Measurements from ENCODE around the gene PAM.

The PAM gene

DNA sequence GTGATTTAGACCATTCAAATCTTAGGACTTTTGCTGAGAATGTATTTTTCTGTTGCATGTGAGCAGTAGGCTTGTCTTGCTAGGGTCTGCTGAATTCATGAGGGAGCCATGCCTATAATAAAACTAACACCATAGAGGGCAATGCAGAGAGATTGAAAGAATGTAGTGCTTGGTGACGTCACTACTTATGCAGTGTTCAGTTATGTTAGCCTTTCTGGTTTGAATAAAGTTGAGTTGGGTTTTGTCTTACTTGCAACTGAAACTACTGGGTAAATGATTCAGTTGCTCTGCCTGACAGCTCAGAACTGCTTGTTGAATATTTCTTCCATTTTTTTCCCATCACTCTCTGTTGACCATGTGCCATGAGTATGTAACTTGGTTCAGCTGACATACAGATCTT, 114.1 kb downstream of the PAM start:
- TF ChIP-seq, protein P1, sequence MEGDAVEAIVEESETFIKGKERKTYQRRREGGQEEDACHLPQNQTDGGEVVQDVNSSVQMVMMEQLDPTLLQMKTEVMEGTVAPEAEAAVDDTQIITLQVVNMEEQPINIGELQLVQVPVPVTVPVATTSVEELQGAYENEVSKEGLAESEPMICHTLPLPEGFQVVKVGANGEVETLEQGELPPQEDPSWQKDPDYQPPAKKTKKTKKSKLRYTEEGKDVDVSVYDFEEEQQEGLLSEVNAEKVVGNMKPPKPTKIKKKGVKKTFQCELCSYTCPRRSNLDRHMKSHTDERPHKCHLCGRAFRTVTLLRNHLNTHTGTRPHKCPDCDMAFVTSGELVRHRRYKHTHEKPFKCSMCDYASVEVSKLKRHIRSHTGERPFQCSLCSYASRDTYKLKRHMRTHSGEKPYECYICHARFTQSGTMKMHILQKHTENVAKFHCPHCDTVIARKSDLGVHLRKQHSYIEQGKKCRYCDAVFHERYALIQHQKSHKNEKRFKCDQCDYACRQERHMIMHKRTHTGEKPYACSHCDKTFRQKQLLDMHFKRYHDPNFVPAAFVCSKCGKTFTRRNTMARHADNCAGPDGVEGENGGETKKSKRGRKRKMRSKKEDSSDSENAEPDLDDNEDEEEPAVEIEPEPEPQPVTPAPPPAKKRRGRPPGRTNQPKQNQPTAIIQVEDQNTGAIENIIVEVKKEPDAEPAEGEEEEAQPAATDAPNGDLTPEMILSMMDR (IDR thresholded peaks at IDR 0.05; ENCODE audit: low read depth, low read length): no peak
- H3K4me3 ChIP-seq (ENCODE audit: low read depth, low read length): no peak overlapping the region
- no peaks in the 10 kb centered on the region for H3K9me3 ChIP-seq (ENCODE audit: severe bottlenecking)
- no peak for DNase-seq
- H3K27me3 ChIP-seq (ENCODE audit: insufficient read depth, low read depth, severe bottlenecking): no peaks in the 10 kb centered on the region
- H3K36me3 ChIP-seq: 0 out of 2 replicates have a peak, but pooled peaks cover 2% of the 10 kb centered on the region
- H3K27ac ChIP-seq: no peak overlapping the region

DNA sequence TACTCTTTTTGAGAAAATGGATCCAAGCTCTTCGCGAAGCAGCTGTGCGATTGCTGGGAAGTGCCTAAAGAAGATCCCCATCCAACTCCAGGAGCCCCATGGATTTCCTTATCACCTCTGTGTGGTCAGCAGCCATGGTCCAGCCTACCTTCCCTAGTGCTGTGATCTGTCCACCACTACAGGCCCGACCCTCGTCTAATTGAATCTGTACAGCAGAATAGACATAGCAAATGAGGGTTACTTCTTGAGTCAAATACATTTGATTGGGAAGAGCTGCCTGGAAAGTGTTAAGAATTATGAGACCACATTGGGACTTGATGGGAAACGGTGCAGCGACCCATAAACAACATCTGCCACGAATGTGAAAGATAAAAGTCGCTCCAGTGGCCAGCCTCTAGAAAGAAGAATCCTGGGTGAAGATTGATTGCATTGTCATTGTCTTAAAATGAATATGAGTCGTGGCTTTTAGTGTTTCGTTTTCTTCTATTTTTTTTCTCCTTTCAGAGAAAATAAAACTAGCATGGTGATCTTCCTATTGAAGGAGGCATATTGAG, 118.4 kb downstream of the PAM start:
- Histone ChIP-seq H3K4me3 (ENCODE audit: low read depth, low read length) (no peak overlapping the region), H3K27ac (no peak overlapping the region), H3K27me3 (ENCODE audit: insufficient read depth, low read depth, severe bottlenecking) (no peaks in the 10 kb centered on the region), H3K9me3 (ENCODE audit: severe bottlenecking) (no peaks in the 10 kb centered on the region), H3K36me3 (no peaks in the 10 kb centered on the region)
- TF ChIP-seq, protein P1 (IDR thresholded peaks at IDR 0.05; ENCODE audit: low read depth, low read length): no peak
- no peak for DNase-seq

DNA sequence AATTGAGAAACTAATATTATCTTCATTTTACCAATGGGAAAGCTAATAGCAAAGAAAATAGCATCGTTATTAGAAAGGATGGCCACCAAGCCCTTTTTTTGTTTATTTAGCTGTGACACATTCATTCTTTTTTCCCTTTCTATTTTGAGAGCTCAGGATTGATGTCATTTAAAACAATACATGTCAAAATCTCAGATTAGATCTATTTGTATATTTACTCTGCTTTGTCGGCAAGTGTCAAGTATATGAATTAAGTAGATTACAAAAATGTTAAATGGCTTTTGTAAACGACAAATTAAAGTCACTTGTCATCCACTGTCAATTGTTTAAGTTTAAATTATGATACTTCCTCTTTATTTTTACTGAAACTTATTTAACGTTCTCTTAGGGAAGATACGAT, 118.9 kb downstream of the PAM start:
- no peaks in the 10 kb centered on the region for H3K36me3 ChIP-seq
- no peak for DNase-seq

DNA sequence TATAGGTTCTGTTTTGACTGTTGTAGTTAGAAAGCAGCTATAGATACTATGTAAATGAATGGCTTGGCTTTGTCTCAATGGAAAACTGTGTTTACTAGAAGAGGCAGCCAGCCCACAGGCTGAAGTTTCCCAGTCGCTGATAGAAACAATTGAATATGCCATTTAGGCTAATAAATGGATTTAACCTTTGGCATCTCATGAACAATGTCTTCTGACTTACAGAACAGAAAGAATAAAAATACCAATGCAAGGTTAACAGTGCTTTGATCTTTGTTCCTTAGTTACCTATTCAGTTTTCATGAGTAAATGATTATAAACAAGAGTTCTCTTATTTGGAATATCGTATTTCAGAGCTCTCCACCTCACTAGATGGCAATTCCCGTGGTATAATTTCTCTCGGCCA, 120.6 kb downstream of the PAM start:
- Histone ChIP-seq H3K27me3 (ENCODE audit: insufficient read depth, low read depth, severe bottlenecking) (no peaks in the 10 kb centered on the region), H3K4me3 (ENCODE audit: low read depth, low read length) (no peak overlapping the region), H3K9me3 (ENCODE audit: severe bottlenecking) (no peaks in the 10 kb centered on the region), H3K36me3 (no peaks in the 10 kb centered on the region), H3K27ac (no peak overlapping the region)
- DNase-seq: no peak
- TF ChIP-seq, protein P1 (IDR thresholded peaks at IDR 0.05; ENCODE audit: low read depth, low read length): no peak

More for the DNA sequence above, 118.9 kb downstream of the PAM start:
- TF ChIP-seq, protein P1 (IDR thresholded peaks at IDR 0.05; ENCODE audit: low read depth, low read length): no peak
- no peaks in the 10 kb centered on the region for H3K27me3 ChIP-seq (ENCODE audit: insufficient read depth, low read depth, severe bottlenecking)
- no peak overlapping the region for H3K27ac ChIP-seq
- no peaks in the 10 kb centered on the region for H3K9me3 ChIP-seq (ENCODE audit: severe bottlenecking)
- no peak overlapping the region for H3K4me3 ChIP-seq (ENCODE audit: low read depth, low read length)

DNA sequence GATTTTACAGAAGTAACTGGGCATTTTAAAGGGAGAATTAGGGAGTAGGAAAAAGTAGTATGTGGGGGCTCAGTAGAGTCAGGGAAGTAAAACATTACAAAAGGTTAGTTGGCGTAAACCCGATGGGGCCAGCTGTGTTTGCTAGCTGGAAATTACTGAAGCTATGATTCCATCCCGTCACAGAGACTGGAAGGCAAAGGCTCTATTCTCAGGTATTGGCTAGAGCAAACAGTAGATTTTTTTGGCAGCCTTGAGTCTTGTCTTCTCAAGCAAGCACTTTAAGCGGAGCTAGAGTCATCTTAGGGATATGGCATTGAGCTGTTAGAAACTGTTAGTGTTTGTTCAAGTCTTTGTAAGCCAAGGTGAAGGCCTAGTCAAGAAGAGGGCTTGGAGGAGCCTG, 121.5 kb downstream of the PAM start:
- DNase-seq: no peak
- no peak overlapping the region for H3K27ac ChIP-seq
- TF ChIP-seq, protein P1 (IDR thresholded peaks at IDR 0.05; ENCODE audit: low read depth, low read length): no peak
- no peak overlapping the region for H3K4me3 ChIP-seq (ENCODE audit: low read depth, low read length)
- no peaks in the 10 kb centered on the region for H3K27me3 ChIP-seq (ENCODE audit: insufficient read depth, low read depth, severe bottlenecking)
- H3K9me3 ChIP-seq (ENCODE audit: severe bottlenecking): no peaks in the 10 kb centered on the region
- H3K36me3 ChIP-seq: no peaks in the 10 kb centered on the region

DNA sequence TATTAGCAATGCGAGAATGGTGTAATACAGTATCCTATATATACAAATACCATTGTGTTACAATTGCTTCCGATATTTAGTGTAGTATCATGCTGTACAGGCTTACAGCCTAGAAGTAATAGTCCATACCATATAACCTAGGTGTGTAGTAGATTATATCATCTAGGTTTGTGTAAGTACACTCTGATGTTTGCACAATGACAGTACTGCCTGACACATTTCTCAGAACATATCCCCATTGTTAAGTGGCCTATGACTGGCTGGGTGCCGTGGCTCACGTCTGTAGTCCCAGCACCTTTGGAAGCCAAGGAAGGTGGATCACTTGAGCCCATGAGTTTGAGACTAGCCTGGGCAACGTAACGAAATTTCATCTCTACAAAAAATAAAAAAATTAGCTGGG, 124.6 kb downstream of the PAM start:
- no peak overlapping the region for H3K27ac ChIP-seq
- TF ChIP-seq, protein P1 (IDR thresholded peaks at IDR 0.05; ENCODE audit: low read depth, low read length): no peak
- H3K4me3 ChIP-seq (ENCODE audit: low read depth, low read length): no peak overlapping the region
- no peaks in the 10 kb centered on the region for H3K36me3 ChIP-seq
- no peak for DNase-seq
- no peaks in the 10 kb centered on the region for H3K27me3 ChIP-seq (ENCODE audit: insufficient read depth, low read depth, severe bottlenecking)
- no peaks in the 10 kb centered on the region for H3K9me3 ChIP-seq (ENCODE audit: severe bottlenecking)

All from WERI-Rb-1 (cell line).